ENCODE data around the gene HNRNPLL. TPM values are rescaled to one million over a fixed set of nuclear protein-coding genes. Genes with fewer than 3 reads are reported as not detected.

The HNRNPLL gene
- total RNA-seq, 4 donors from 2014 or later = 47.3 to 79.1 (median 68.7) TPM

- ATAC-seq = no peak
- Histone ChIP-seq H3K27me3 (no peaks in the 10 kb centered on the region), H3K4me3 (no peak overlapping the region), H3K27ac (no peak overlapping the region), H3K36me3 (peaks cover 0 to 32% of the 10 kb centered on the region in 2 donors), H3K9me3 (no peaks in the 10 kb centered on the region), H3K4me1 (peaks cover 0 to 59% (median 8%) of the 10 kb centered on the region in 3 donors)
- TF ChIP-seq EP300 (IDR thresholded peaks at IDR 0.05) (no peak), POLR2AphosphoS5 (IDR thresholded peaks at IDR 0.05) (no peak), POLR2A (IDR thresholded peaks at IDR 0.05) (no peak), CTCF (IDR thresholded peaks at IDR 0.05) (no peak)
- 78 to 85% methylated on average over 5 of the region's 5 CpGs for WGBS, 2 donors (ENCODE audit: low coverage in 1 of 2)
These were observed 23.9 kb downstream of the HNRNPLL start for GRCh38 chr2:38578832-38579231.

GRCh38 chr2:38574278-38574677 lies 28.4 kb downstream of the HNRNPLL start:
- ATAC-seq = no peak
- Histone ChIP-seq H3K36me3 (peaks cover 3 to 41% of the 10 kb centered on the region in 2 donors), H3K4me1 (peaks cover 0 to 41% (median 8%) of the 10 kb centered on the region in 3 donors), H3K27ac (no peak overlapping the region), H3K4me3 (no peak overlapping the region), H3K9me3 (no peaks in the 10 kb centered on the region), H3K27me3 (no peaks in the 10 kb centered on the region)
- no peak for TF ChIP-seq POLR2AphosphoS5 (IDR thresholded peaks at IDR 0.05)

- TF ChIP-seq EP300 (IDR thresholded peaks at IDR 0.05) (no peak), POLR2AphosphoS5 (IDR thresholded peaks at IDR 0.05) (peak; percentile 25)
- Histone ChIP-seq H3K27ac (no peak overlapping the region), H3K36me3 (peaks cover 7 to 54% of the 10 kb centered on the region in 2 donors), H3K4me1 (peaks cover 0 to 30% (median 8%) of the 10 kb centered on the region in 3 donors), H3K27me3 (no peaks in the 10 kb centered on the region), H3K9me3 (no peaks in the 10 kb centered on the region), H3K4me3 (no peak overlapping the region)
- no peak for ATAC-seq
- WGBS, 2 donors (ENCODE audit: low coverage in 1 of 2) = 22 to 30% methylated on average over 1 of the region's 1 CpG
These were observed 30.6 kb downstream of the HNRNPLL start for GRCh38 chr2:38572167-38572566.

- no peaks in the 10 kb centered on the region for H3K9me3 ChIP-seq
- H3K4me3 ChIP-seq = no peak overlapping the region
- peaks cover 0 to 23% (median 5%) of the 10 kb centered on the region in 3 donors for H3K4me1 ChIP-seq
- WGBS, 2 donors (ENCODE audit: low coverage in 1 of 2) = 82 to 83% methylated on average over 4 of the region's 4 CpGs
- ATAC-seq = no peak
- TF ChIP-seq POLR2A (IDR thresholded peaks at IDR 0.05) (no peak), POLR2AphosphoS5 (IDR thresholded peaks at IDR 0.05) (no peak), CTCF (IDR thresholded peaks at IDR 0.05) (no peak), EP300 (IDR thresholded peaks at IDR 0.05) (no peak)
- no peak overlapping the region for H3K27ac ChIP-seq
- peaks cover 7 to 62% of the 10 kb centered on the region in 2 donors for H3K36me3 ChIP-seq
- no peaks in the 10 kb centered on the region for H3K27me3 ChIP-seq
These were observed 31.5 kb downstream of the HNRNPLL start for GRCh38 chr2:38571193-38571592.

- no peak overlapping the region for H3K27ac ChIP-seq
- H3K4me3 ChIP-seq = no peak overlapping the region
- peaks cover 7 to 85% of the 10 kb centered on the region in 2 donors for H3K36me3 ChIP-seq
- no peak for TF ChIP-seq POLR2A (IDR thresholded peaks at IDR 0.05)
- TF ChIP-seq EP300 (IDR thresholded peaks at IDR 0.05) = no peak
- TF ChIP-seq POLR2AphosphoS5 (IDR thresholded peaks at IDR 0.05) = no peak
- no peak for TF ChIP-seq CTCF (IDR thresholded peaks at IDR 0.05)
- ATAC-seq = no peak
- H3K4me1 ChIP-seq = peaks cover 0 to 14% (median 0%) of the 10 kb centered on the region in 3 donors
- H3K9me3 ChIP-seq = no peaks in the 10 kb centered on the region
- 56 to 69% methylated on average over 5 of the region's 5 CpGs for WGBS, 2 donors (ENCODE audit: low coverage in 1 of 2)
- H3K27me3 ChIP-seq = no peaks in the 10 kb centered on the region
These were observed 33.8 kb downstream of the HNRNPLL start for GRCh38 chr2:38568724-38569436.

GRCh38 chr2:38565333-38565732 lies 37.4 kb downstream of the HNRNPLL start:
- H3K4me3 ChIP-seq = no peak overlapping the region
- no peak overlapping the region for H3K27ac ChIP-seq
- peaks cover 5 to 91% of the 10 kb centered on the region in 2 donors for H3K36me3 ChIP-seq
- H3K9me3 ChIP-seq = no peaks in the 10 kb centered on the region
- no peaks in the 10 kb centered on the region for H3K27me3 ChIP-seq
- ATAC-seq = no peak
- WGBS, 2 donors (ENCODE audit: low coverage in 1 of 2) = 67 to 77% methylated on average over 1 to 2 of the region's 2 CpGs
- H3K4me1 ChIP-seq = peaks cover 0 to 9% (median 0%) of the 10 kb centered on the region in 3 donors
- TF ChIP-seq CTCF (IDR thresholded peaks at IDR 0.05) (no peak), EP300 (IDR thresholded peaks at IDR 0.05) (no peak), POLR2A (IDR thresholded peaks at IDR 0.05) (no peak), POLR2AphosphoS5 (IDR thresholded peaks at IDR 0.05) (no peak)

All from gastroesophageal sphincter (tissue), 4 donors.